ENCODE measurements around the gene USP7. TPM values are rescaled to one million over a fixed set of nuclear protein-coding genes. Genes with fewer than 3 reads are reported as not detected.

Gene USP7
- total RNA-seq, 2 experiments from 2014 or later, result 259 to 268 TPM

- ATAC-seq (ENCODE audit: poor library complexity), result no peak
- Histone ChIP-seq H3K4me1 (ENCODE audit: insufficient read depth, low read length) (no peaks in the 10 kb centered on the region), H3K27me3 (ENCODE audit: control insufficient read depth in 1 of 2, insufficient read depth in 2 of 2, low read length in 2 of 2) (no peaks in the 10 kb centered on the region), H3K27ac (ENCODE audit: low read depth in 1 of 2, low read length in 2 of 2) (no peak overlapping the region), H3K4me3 (ENCODE audit: low read length) (no peak overlapping the region), H3K36me3 (ENCODE audit: insufficient read depth, low read length) (no peaks in the 10 kb centered on the region), H3K9me3 (ENCODE audit: control insufficient read depth in 1 of 2, insufficient read depth in 1 of 2, low read length in 2 of 2) (no peaks in the 10 kb centered on the region)
- CTCF ChIA-PET, result interaction anchor here (0.7 kb wide), 1 partner anchor 53 kb away, joined by 3 read pairs; no protein-coding TSS in a partner anchor
- Mint-ChIP-seq H3K4me3 (no peak overlapping the region), H3K27ac (no peak overlapping the region), H3K27me3 (no peaks in the 10 kb centered on the region), H3K9me3 (no peaks in the 10 kb centered on the region), H3K4me1 (ENCODE audit: low read depth) (no peaks in the 10 kb centered on the region), H3K36me3 (ENCODE audit: low read depth) (no peaks in the 10 kb centered on the region)
- TF ChIP-seq CTCF (IDR thresholded peaks at IDR 0.05), result no peak
- POLR2A ChIA-PET, result no interaction called here
- intact Hi-C loops (cut with DNase I, micrococcal nuclease), result no loop called here
- DNase-seq, result no peak
Observed at GRCh38 chr16:8989099-8989878, 25.6 kb upstream of the USP7 start.

DNA sequence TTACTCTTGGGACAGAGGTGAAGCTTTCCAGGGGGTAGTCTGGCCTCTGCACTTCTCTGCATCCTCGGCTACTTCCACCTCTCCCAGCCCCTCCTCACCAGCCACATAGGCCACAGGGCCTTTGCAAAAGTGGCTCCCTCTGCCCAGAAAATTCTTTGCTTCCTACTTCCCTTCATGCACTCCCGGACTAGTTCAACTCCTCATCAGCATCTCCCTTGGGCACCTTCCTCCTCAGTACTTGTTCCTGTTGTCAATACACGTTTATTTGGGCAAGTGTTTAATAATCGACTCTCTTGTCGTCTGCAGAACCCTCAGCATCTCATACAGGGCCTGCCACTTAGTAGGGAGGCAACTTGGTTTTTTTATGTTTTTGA is 23.1 kb upstream of the USP7 start:
- intact Hi-C loops (cut with DNase I, micrococcal nuclease), result no loop called here
- Histone ChIP-seq H3K4me3 (ENCODE audit: low read length) (no peak overlapping the region), H3K27ac (ENCODE audit: low read depth in 1 of 2, low read length in 2 of 2) (no peak overlapping the region), H3K4me1 (ENCODE audit: insufficient read depth, low read length) (no peaks in the 10 kb centered on the region), H3K9me3 (ENCODE audit: control insufficient read depth in 1 of 2, insufficient read depth in 1 of 2, low read length in 2 of 2) (peaks cover 0 to 3% of the 10 kb centered on the region in 2 experiments), H3K27me3 (ENCODE audit: control insufficient read depth in 1 of 2, insufficient read depth in 2 of 2, low read length in 2 of 2) (no peaks in the 10 kb centered on the region), H3K36me3 (ENCODE audit: insufficient read depth, low read length) (no peaks in the 10 kb centered on the region)
- CTCF ChIA-PET, result interaction anchor here (1.2 kb wide), 1 partner anchor 20 kb away, joined by 3 read pairs; no protein-coding TSS in a partner anchor
- no peak for ATAC-seq (ENCODE audit: poor library complexity)
- H3K27me3 Mint-ChIP-seq, result no peaks in the 10 kb centered on the region
- POLR2A ChIA-PET, result no interaction called here
- no peaks in the 10 kb centered on the region for H3K4me1 Mint-ChIP-seq (ENCODE audit: low read depth)
- H3K36me3 Mint-ChIP-seq (ENCODE audit: low read depth), result no peaks in the 10 kb centered on the region
- no peaks in the 10 kb centered on the region for H3K9me3 Mint-ChIP-seq
- H3K4me3 Mint-ChIP-seq, result no peak overlapping the region
- DNase-seq, result no peak
- TF ChIP-seq CTCF (IDR thresholded peaks at IDR 0.05), result no peak
- no peak overlapping the region for H3K27ac Mint-ChIP-seq

- ATAC-seq (ENCODE audit: poor library complexity) (no peak), DNase-seq (no peak)
- Histone ChIP-seq H3K27me3 (ENCODE audit: control insufficient read depth in 1 of 2, insufficient read depth in 2 of 2, low read length in 2 of 2) (no peaks in the 10 kb centered on the region), H3K36me3 (ENCODE audit: insufficient read depth, low read length) (no peaks in the 10 kb centered on the region), H3K9me3 (ENCODE audit: control insufficient read depth in 1 of 2, insufficient read depth in 1 of 2, low read length in 2 of 2) (peaks cover 0 to 9% of the 10 kb centered on the region in 2 experiments), H3K27ac (ENCODE audit: low read depth in 1 of 2, low read length in 2 of 2) (no peak overlapping the region), H3K4me1 (ENCODE audit: insufficient read depth, low read length) (no peaks in the 10 kb centered on the region), H3K4me3 (ENCODE audit: low read length) (no peak overlapping the region)
- Mint-ChIP-seq H3K4me3 (no peak overlapping the region), H3K27ac (no peak overlapping the region), H3K27me3 (no peaks in the 10 kb centered on the region), H3K36me3 (ENCODE audit: low read depth) (no peaks in the 10 kb centered on the region), H3K9me3 (no peaks in the 10 kb centered on the region), H3K4me1 (ENCODE audit: low read depth) (no peaks in the 10 kb centered on the region)
- POLR2A ChIA-PET, result no interaction called here
- intact Hi-C loops (cut with DNase I, micrococcal nuclease), result no loop called here
- no peak for TF ChIP-seq CTCF (IDR thresholded peaks at IDR 0.05)
- CTCF ChIA-PET, result interaction anchor here (1.2 kb wide), 1 partner anchor 19 kb away, joined by 3 read pairs; no protein-coding TSS in a partner anchor
Observed at GRCh38 chr16:8986111-8986510, 22.4 kb upstream of the USP7 start.

Data from CD4-positive, alpha-beta T cell (primary cell).